Right lobe of liver (tissue), 4 donors: Measurements from ENCODE around the gene BNIP3.

ENCODE experiments used
- CTCF ChIP-seq, 4 donors: fragments of 200-600 bp in 3 of 4; fragments of 450-650 bp in 1 of 4; IDR thresholded peaks; one replicate each; pipeline versions ENCODE4 v1.5.1 to v1.8.0; 2016 to 2022; ENCODE audit warnings: antibody characterized with exemption in 4 of 4, mild to moderate bottlenecking in 2 of 4
- POLR2A ChIP-seq: fragments of 450-650 bp; IDR thresholded peaks from one replicate; pipeline ENCODE4 v1.6.1; 2017; ENCODE audit warnings: antibody characterized with exemption, mild to moderate bottlenecking
- donor health status: DM: no; HTN: no; CAD: no.
- donor health status: DM: no; HTN: no; CAD: no.
- donor health status: DM: no; HTN: yes; CAD: no.

GRCh38 chr10:131931981-131932380 is 49.7 kb downstream of the BNIP3 start:
- no peak for TF ChIP-seq CTCF (IDR thresholded peaks at IDR 0.05)
- TF ChIP-seq POLR2A, result no peak
